Measurements from ENCODE around the gene SPACA9.

DNA sequence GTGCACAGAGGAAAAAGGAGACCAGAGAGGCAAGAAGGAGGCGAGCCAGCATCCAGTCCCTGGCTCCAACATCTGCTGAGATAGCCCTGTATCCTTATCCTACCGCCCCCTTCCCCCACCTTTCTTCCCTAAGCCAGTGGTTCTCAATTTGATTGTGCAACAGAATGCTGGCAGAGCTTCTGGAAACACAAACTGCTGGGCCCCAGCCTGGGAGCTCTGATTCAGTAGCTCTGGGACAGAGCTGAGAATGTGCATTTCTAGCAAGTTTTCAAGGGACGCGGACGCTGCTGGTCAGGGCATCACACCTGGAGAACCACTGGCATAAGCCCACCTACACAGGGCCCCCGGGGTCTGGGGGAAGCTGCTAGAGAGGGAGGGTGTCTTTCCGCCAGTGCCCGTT is 21.7 kb upstream of the SPACA9 start:
- TF ChIP-seq ZNF217 (IDR thresholded peaks at IDR 0.05) (no peak), SRF (IDR thresholded peaks at IDR 0.05; ENCODE audit: low read depth in 2 of 2, low read length in 2 of 2) (no peak), MAX (IDR thresholded peaks at IDR 0.05; ENCODE audit: low read depth, low read length) (no peak), TAF1 (IDR thresholded peaks at IDR 0.05; ENCODE audit: borderline replicate concordance, low read depth, low read length) (no peak), ETV6 (conservative IDR thresholded peaks at IDR 0.05 in 1 of 2, IDR thresholded peaks at IDR 0.05 in 1 of 2; ENCODE audit: borderline replicate concordance in 1 of 2, low read depth in 1 of 2) (no peak), MYC (IDR thresholded peaks at IDR 0.05; ENCODE audit: insufficient read depth, insufficient read length, insufficient replicate concordance, low read length, severe bottlenecking) (no peak), POLR2A (IDR thresholded peaks at IDR 0.05; ENCODE audit: low read depth, low read length) (no peak)
- TF ChIP-seq, protein P1, sequence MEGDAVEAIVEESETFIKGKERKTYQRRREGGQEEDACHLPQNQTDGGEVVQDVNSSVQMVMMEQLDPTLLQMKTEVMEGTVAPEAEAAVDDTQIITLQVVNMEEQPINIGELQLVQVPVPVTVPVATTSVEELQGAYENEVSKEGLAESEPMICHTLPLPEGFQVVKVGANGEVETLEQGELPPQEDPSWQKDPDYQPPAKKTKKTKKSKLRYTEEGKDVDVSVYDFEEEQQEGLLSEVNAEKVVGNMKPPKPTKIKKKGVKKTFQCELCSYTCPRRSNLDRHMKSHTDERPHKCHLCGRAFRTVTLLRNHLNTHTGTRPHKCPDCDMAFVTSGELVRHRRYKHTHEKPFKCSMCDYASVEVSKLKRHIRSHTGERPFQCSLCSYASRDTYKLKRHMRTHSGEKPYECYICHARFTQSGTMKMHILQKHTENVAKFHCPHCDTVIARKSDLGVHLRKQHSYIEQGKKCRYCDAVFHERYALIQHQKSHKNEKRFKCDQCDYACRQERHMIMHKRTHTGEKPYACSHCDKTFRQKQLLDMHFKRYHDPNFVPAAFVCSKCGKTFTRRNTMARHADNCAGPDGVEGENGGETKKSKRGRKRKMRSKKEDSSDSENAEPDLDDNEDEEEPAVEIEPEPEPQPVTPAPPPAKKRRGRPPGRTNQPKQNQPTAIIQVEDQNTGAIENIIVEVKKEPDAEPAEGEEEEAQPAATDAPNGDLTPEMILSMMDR (IDR thresholded peaks at IDR 0.05 in 2 of 3, conservative IDR thresholded peaks at IDR 0.05 in 1 of 3; ENCODE audit: control insufficient read depth in 2 of 3, extremely low read depth in 1 of 3, insufficient read depth in 1 of 3, low read depth in 3 of 3, low read length in 3 of 3) = no peak
- TF ChIP-seq, protein P2, sequence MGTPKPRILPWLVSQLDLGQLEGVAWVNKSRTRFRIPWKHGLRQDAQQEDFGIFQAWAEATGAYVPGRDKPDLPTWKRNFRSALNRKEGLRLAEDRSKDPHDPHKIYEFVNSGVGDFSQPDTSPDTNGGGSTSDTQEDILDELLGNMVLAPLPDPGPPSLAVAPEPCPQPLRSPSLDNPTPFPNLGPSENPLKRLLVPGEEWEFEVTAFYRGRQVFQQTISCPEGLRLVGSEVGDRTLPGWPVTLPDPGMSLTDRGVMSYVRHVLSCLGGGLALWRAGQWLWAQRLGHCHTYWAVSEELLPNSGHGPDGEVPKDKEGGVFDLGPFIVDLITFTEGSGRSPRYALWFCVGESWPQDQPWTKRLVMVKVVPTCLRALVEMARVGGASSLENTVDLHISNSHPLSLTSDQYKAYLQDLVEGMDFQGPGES (IDR thresholded peaks at IDR 0.05) = no peak
- TF ChIP-seq, protein P3, sequence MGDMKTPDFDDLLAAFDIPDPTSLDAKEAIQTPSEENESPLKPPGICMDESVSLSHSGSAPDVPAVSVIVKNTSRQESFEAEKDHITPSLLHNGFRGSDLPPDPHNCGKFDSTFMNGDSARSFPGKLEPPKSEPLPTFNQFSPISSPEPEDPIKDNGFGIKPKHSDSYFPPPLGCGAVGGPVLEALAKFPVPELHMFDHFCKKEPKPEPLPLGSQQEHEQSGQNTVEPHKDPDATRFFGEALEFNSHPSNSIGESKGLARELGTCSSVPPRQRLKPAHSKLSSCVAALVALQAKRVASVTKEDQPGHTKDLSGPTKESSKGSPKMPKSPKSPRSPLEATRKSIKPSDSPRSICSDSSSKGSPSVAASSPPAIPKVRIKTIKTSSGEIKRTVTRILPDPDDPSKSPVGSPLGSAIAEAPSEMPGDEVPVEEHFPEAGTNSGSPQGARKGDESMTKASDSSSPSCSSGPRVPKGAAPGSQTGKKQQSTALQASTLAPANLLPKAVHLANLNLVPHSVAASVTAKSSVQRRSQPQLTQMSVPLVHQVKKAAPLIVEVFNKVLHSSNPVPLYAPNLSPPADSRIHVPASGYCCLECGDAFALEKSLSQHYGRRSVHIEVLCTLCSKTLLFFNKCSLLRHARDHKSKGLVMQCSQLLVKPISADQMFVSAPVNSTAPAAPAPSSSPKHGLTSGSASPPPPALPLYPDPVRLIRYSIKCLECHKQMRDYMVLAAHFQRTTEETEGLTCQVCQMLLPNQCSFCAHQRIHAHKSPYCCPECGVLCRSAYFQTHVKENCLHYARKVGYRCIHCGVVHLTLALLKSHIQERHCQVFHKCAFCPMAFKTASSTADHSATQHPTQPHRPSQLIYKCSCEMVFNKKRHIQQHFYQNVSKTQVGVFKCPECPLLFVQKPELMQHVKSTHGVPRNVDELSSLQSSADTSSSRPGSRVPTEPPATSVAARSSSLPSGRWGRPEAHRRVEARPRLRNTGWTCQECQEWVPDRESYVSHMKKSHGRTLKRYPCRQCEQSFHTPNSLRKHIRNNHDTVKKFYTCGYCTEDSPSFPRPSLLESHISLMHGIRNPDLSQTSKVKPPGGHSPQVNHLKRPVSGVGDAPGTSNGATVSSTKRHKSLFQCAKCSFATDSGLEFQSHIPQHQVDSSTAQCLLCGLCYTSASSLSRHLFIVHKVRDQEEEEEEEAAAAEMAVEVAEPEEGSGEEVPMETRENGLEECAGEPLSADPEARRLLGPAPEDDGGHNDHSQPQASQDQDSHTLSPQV (IDR thresholded peaks at IDR 0.05) = no peak

Data from GM12878 (cell line).